K562 (cell line): ENCODE data around the gene ADGRB3. TPM values are rescaled to one million over a fixed set of nuclear protein-coding genes. Genes with fewer than 3 reads are reported as not detected.

Experiments
- ATAC-seq: fragments of 200-7000 bp; cut with Tn5 transposase; 3 replicates; pipeline ENCODE4 v1.9.1; 2020; ENCODE audit warnings: moderate library complexity
- BruUV-seq: library from RNA; stranded (reverse); fragments of 400-500 nt; replicated peaks from 2 replicates; lab custom pipeline; 2021; lab: Mats Ljungman, UMichigan
- CTCF ChIA-PET: fragments of 300-600 bp; formaldehyde crosslinking; extraction: SDS; loops from one replicate; lab custom pipeline; 2021; ENCODE audit warnings: low intra/inter-chr PET ratio; lab: Yijun Ruan, JAX
- POLR2A ChIA-PET: fragments of 300-600, 350-650 bp; sonication (Branson Sonifier 250); formaldehyde crosslinking; extraction: SDS; loops from one replicate; lab custom pipeline; 2021; ENCODE audit warnings: antibody characterized with exemption, inconsistent platforms; lab: Yijun Ruan, JAX
- DNase-seq, 4 experiments: peaks; one replicate each; pipeline versions ENCODE4 v3.0.0 to v3.0.0-alpha.2; 2011 to 2018; ENCODE audit warnings: low spot score in 3 of 4, mixed read lengths in 3 of 4; ENCODE audit errors: extremely low read depth in 1 of 4
- FAIRE-seq: peaks from 2 replicates; lab custom pipeline; 2011; peaks lifted over from hg19 to GRCh38; lab: Jason Lieb, UNC
- H2AFZ ChIP-seq: 2 replicates; pipeline ENCODE4 v1.6.0; 2011; ENCODE audit warnings: low read depth, low read length, control low read depth, inconsistent platforms
- H3K27ac ChIP-seq: fragments of 200-600 bp; 3 replicates; pipeline ENCODE4 v1.8.0; 2011; ENCODE audit warnings: low read depth, mild to moderate bottlenecking, control low read depth, inconsistent platforms, low read length, moderate library complexity, mixed read lengths; ENCODE audit errors: extremely low read depth
- H3K27me3 ChIP-seq, 2 experiments: fragments of 300-600 bp in 1 of 2; 2 replicates in 1 of 2; 3 replicates in 1 of 2; pipeline versions ENCODE4 v1.6.0 to v1.8.0; 2011; ENCODE audit warnings: inconsistent platforms in 2 of 2, low read length in 2 of 2, mild to moderate bottlenecking in 1 of 2, mixed read lengths in 1 of 2, moderate library complexity in 1 of 2; ENCODE audit not compliant: control insufficient read depth in 2 of 2, insufficient read depth in 2 of 2
- H3K36me3 ChIP-seq: fragments of 300-600 bp; 3 replicates; pipeline ENCODE4 v1.8.0; 2011; ENCODE audit warnings: mild to moderate bottlenecking, low read length, inconsistent platforms; ENCODE audit not compliant: control insufficient read depth, insufficient read depth
- H3K4me1 ChIP-seq, 2 experiments: fragments of 200-600 bp in 1 of 2; replicated peaks in 1 of 2; 2 replicates in 1 of 2; 3 replicates in 1 of 2; pipeline versions ENCODE4 v1.5.1 to v1.8.0; 2011; ENCODE audit warnings: inconsistent platforms in 2 of 2, low read length in 2 of 2, mild to moderate bottlenecking in 1 of 2, mixed read lengths in 1 of 2, moderate library complexity in 1 of 2; ENCODE audit not compliant: control insufficient read depth in 2 of 2, insufficient read depth in 2 of 2
- H3K4me2 ChIP-seq: 2 replicates; pipeline ENCODE4 v1.6.1; 2011; ENCODE audit warnings: low read length, control low read depth, inconsistent platforms, mixed read lengths; ENCODE audit not compliant: insufficient read depth
- H3K4me3 ChIP-seq: fragments of 200-600 bp; sonication (generic), shearing (Covaris generic); 2 replicates; pipeline ENCODE4 v1.5.1; 2016; ENCODE audit warnings: control low read depth, inconsistent platforms
- H3K79me2 ChIP-seq: fragments of 200-600 bp; 3 replicates; pipeline ENCODE4 v1.8.0; 2011; ENCODE audit warnings: low read length, inconsistent platforms; ENCODE audit not compliant: control insufficient read depth, insufficient read depth
- H3K9ac ChIP-seq, 2 experiments: 2 replicates each; pipeline versions ENCODE4 v1.6.0 to v1.6.1; 2011; ENCODE audit warnings: low read depth in 2 of 2, low read length in 2 of 2, control low read depth in 1 of 2, inconsistent platforms in 1 of 2, mild to moderate bottlenecking in 1 of 2, mixed read lengths in 1 of 2; ENCODE audit not compliant: insufficient read depth in 1 of 2
- H3K9me1 ChIP-seq: one replicate; pipeline ENCODE4 v1.6.0; 2011; ENCODE audit warnings: inconsistent platforms, mild to moderate bottlenecking, low read length, moderate library complexity; ENCODE audit not compliant: control insufficient read depth, insufficient read depth
- H3K9me3 ChIP-seq: replicated peaks from 2 replicates; pipeline ENCODE4 v1.5.1; 2011; ENCODE audit warnings: low read depth, low read length, inconsistent platforms; ENCODE audit not compliant: control insufficient read depth, insufficient read depth
- H4K20me1 ChIP-seq: replicated peaks from 2 replicates; pipeline ENCODE4 v1.6.1; 2011; ENCODE audit warnings: low read length, inconsistent platforms, mixed read lengths; ENCODE audit not compliant: control insufficient read depth, insufficient read depth
- GTF2E2 ChIP-seq: fragments of 200-800 bp; sonication (Bioruptor generic); IDR thresholded peaks from 2 replicates; pipeline ENCODE4 v1.6.1; 2016; ENCODE audit warnings: missing genetic modification characterization, missing compliant biosample characterization
- IRF2 ChIP-seq: sonication (generic); formaldehyde crosslinking; IDR thresholded peaks from 2 replicates; pipeline ENCODE4 v1.8.1; 2022; ENCODE audit warnings: mild to moderate bottlenecking, missing genetic modification reagents
- PHB ChIP-seq: fragments of 250-450 bp; sonication (Bioruptor Pico); IDR thresholded peaks from 2 replicates; pipeline ENCODE4 v1.5.0; 2021
- SMARCA4 ChIP-seq: fragments of 450-650 bp; IDR thresholded peaks from 2 replicates; pipeline ENCODE4 v1.6.1; 2016
- SRSF9 ChIP-seq: fragments of 200-400 bp; formaldehyde crosslinking; IDR thresholded peaks from 2 replicates; pipeline ENCODE4 v1.6.1; 2017; ENCODE audit warnings: low read depth, low read length, borderline replicate concordance
- TRIM25 ChIP-seq: fragments of 450-650 bp; IDR thresholded peaks from 2 replicates; pipeline ENCODE4 v1.7.0; 2016; ENCODE audit warnings: borderline replicate concordance
- ZNF79 ChIP-seq: fragments of 250-450 bp; sonication (Bioruptor Pico); IDR thresholded peaks from 2 replicates; pipeline ENCODE4 v1.4.0; 2020; ENCODE audit warnings: low read depth, mild to moderate bottlenecking, moderate library complexity
- WGBS: fragments of 100-300 bp; shearing (Covaris generic); methylation state at CpG from one replicate; pipeline ENCODE4 v1.1.6; 2016; ENCODE audit warnings: low coverage, mixed read lengths; ENCODE audit not compliant: insufficient coverage; ENCODE audit errors: missing lambda C conversion rate; 5-methylcytosine and 5-hydroxymethylcytosine counted together
- in situ Hi-C: fragments of 300-500 bp; cut with MboI; formaldehyde crosslinking; loops from 4 replicates; pipeline ENCODE4 v1.15.0; 2018; ENCODE audit warnings: inconsistent platforms, mixed read lengths
- intact Hi-C: fragments of 100-400 bp; cut with micrococcal nuclease; formaldehyde crosslinking; loops from 2 replicates; pipeline ENCODE4 v1.14.2; 2022
- polyA plus RNA-seq, 8 experiments: library from polyadenylated mRNA; depleted of rRNA in 4 of 8; stranded (reverse) in 5 of 8; unstranded in 3 of 8; fragments of >200 nt; fragmentation: Nextera tagmentation in 2 of 8; fragmentation: Illumina TruSeq in 1 of 8; extraction: Ambion mirVana in 2 of 8; extraction: Trizol in 1 of 8; gene quantifications; 2 replicates each; pipeline versions ENCODE4 v1.2.1 to v1.2.3, GENCODE V29; 2011 to 2014; ENCODE audit warnings: inconsistent platforms in 1 of 8, missing spikeins in 1 of 8
- total RNA-seq, 7 experiments: library from RNA; depleted of rRNA in 6 of 7; stranded (reverse); fragments of >200 nt in 6 of 7; fragmentation: Illumina TruSeq in 2 of 7; extraction: Trizol in 2 of 7; gene quantifications; 2 replicates each; pipeline versions ENCODE4 v1.2.1 to v1.2.3, GENCODE V29; 2011 to 2021; ENCODE audit warnings: low replicate concordance in 1 of 7
- TF ChIP-seq, protein P1 (sequence below): fragments of 250-450 bp; sonication (Bioruptor Pico); IDR thresholded peaks from 2 replicates; pipeline ENCODE4 v1.4.0; 2020

Gene ADGRB3
- total and polyA plus RNA-seq, 9 of the 15 experiments (the other 6 are each of a cell fraction or from before 2014, with no cell fraction given): 0.90 to 7.8 (median 2.4) TPM

GRCh38 chr6:69263297-69263696 lies 628.2 kb downstream of the ADGRB3 start:
- H3K27ac ChIP-seq: no peak overlapping the region
- no peaks in the 10 kb centered on the region for H3K79me2 ChIP-seq
- CTCF ChIA-PET: no interaction called here
- no peak for FAIRE-seq
- H3K9ac ChIP-seq: no peak overlapping the region
- no TSS peak for BruUV-seq
- POLR2A ChIA-PET: no interaction called here
- ATAC-seq: no peak
- H3K4me3 ChIP-seq: no peak overlapping the region
- no peak overlapping the region for H2AFZ ChIP-seq
- no peaks in the 10 kb centered on the region for H3K9me3 ChIP-seq
- no peaks in the 10 kb centered on the region for H3K27me3 ChIP-seq
- 0% methylated on average over 2 of the region's 2 CpGs for WGBS
- no peaks in the 10 kb centered on the region for H4K20me1 ChIP-seq
- H3K4me2 ChIP-seq: no peak overlapping the region
- intact Hi-C loops (no loop called here), in situ Hi-C loops (no loop called here)
- TF ChIP-seq SRSF9: no peak
- TF ChIP-seq IRF2 (CRISPR knock-in tag): no peak
- no peak for TF ChIP-seq GTF2E2 (tag)
- no peak for TF ChIP-seq PHB (CRISPR knock-in tag)
- TF ChIP-seq SMARCA4: no peak
- TF ChIP-seq, protein P1, sequence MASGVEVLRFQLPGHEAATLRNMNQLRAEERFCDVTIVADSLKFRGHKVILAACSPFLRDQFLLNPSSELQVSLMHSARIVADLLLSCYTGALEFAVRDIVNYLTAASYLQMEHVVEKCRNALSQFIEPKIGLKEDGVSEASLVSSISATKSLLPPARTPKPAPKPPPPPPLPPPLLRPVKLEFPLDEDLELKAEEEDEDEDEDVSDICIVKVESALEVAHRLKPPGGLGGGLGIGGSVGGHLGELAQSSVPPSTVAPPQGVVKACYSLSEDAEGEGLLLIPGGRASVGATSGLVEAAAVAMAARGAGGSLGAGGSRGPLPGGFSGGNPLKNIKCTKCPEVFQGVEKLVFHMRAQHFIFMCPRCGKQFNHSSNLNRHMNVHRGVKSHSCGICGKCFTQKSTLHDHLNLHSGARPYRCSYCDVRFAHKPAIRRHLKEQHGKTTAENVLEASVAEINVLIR (CRISPR knock-in tag): no peak
- TF ChIP-seq TRIM25: no peak
- no peak for TF ChIP-seq ZNF79
- H3K9me1 ChIP-seq: no peaks in the 10 kb centered on the region
- DNase-seq: no peak
- no peaks in the 10 kb centered on the region for H3K4me1 ChIP-seq
- no peaks in the 10 kb centered on the region for H3K36me3 ChIP-seq
